GM12891 (cell line): ENCODE data around the gene EIF4E2.

Experiments used
- POLR2A ChIP-seq: IDR thresholded peaks from 2 replicates; pipeline ENCODE4 v1.6.1; 2011; ENCODE audit warnings: low read depth, low read length, control low read depth
- POLR2AphosphoS5 ChIP-seq: IDR thresholded peaks from 2 replicates; pipeline ENCODE4 v1.6.1; 2011; ENCODE audit warnings: low read depth, low read length, control low read depth

GRCh38 chr2:232587512-232587911, 37.0 kb downstream of the EIF4E2 start:
- TF ChIP-seq POLR2AphosphoS5 = no peak
- no peak for TF ChIP-seq POLR2A
